GM18873 (cell line): ENCODE results near the gene AIMP1.
"Not testable (repeated sequence)": the region's sequence is repeated elsewhere in the genome, so short reads cannot be mapped to it uniquely, and the experiment has no call there.

Experiments
- ATAC-seq: cut with Tn5 transposase; IDR thresholded peaks from one replicate; pipeline ENCODE4 v1.9.1; 2021; ENCODE audit warnings: mild to moderate bottlenecking, moderate library complexity, moderate number of reproducible peaks; ENCODE audit not compliant: unreplicated experiment, low FRiP score

AIMP1 gene

DNA sequence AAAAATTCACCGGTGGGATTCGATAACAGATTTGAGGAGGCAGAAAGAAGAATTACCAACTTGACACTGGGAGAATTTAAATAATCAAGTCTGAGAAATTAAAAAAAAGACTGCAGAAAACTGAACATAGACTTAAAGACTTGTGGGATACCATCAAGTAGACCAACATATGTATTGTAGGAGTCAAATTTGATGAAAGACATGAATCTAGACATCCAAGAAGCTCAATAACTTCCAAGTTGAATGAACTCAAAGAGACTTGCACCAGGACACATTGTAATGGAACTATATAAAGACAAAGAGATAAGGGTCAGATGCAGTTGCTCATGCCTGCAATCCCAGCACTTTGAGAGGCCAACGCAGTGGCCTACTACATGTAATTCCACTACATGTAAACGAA is 82.5 kb downstream of the AIMP1 start:
- ATAC-seq: not testable (repeated sequence)
